ENCODE results near the gene XYLT1. TPM values are rescaled to one million over a fixed set of nuclear protein-coding genes. Genes with fewer than 3 reads are reported as not detected.

The XYLT1 gene
- total RNA-seq, 1 experiment from 2014 or later, result 12.5 TPM

GRCh38 chr16:17301184-17301583, 169.6 kb downstream of the XYLT1 start:
- Histone ChIP-seq H3K4me1 (peaks cover 45% of the 10 kb centered on the region), H3K27me3 (replicated peaks; ENCODE audit: control insufficient read depth, insufficient read depth, low read length) (no peaks in the 10 kb centered on the region), H3K4me3 (ENCODE audit: low read depth, low read length) (no peak overlapping the region), H3K9me3 (no peaks in the 10 kb centered on the region), H3K36me3 (ENCODE audit: control insufficient read depth, insufficient read depth, low read length) (no peaks in the 10 kb centered on the region)
- TF ChIP-seq CTCF (IDR thresholded peaks at IDR 0.05; ENCODE audit: insufficient read depth in 1 of 2, low read depth in 1 of 2, low read length in 1 of 2, severe bottlenecking in 1 of 2, unreplicated experiment in 1 of 2), result no peak
- no peak overlapping the region for H3K4me3 Mint-ChIP-seq (ENCODE audit: unreplicated experiment)
- intact Hi-C loops (cut with micrococcal nuclease; ENCODE audit: unreplicated experiment), result loop anchor here (10.0 kb wide), 1 partner anchor 164 kb away; no protein-coding TSS in a partner anchor
- no peaks in the 10 kb centered on the region for H3K36me3 Mint-ChIP-seq (ENCODE audit: insufficient read depth, unreplicated experiment)
- H3K27ac Mint-ChIP-seq (ENCODE audit: unreplicated experiment), result no peak overlapping the region
- ChIA-PET POLR2A (no interaction called here), CTCF (no interaction called here)
- no peak for DNase-seq
- H3K27me3 Mint-ChIP-seq (ENCODE audit: insufficient read depth, unreplicated experiment), result no peaks in the 10 kb centered on the region
- BruUV-seq (replicated peaks), result no TSS peak
- no peaks in the 10 kb centered on the region for H3K9me3 Mint-ChIP-seq (ENCODE audit: unreplicated experiment)
- H3K4me1 Mint-ChIP-seq (ENCODE audit: low read depth, unreplicated experiment), result peaks cover 25% of the 10 kb centered on the region

GRCh38 chr16:17299790-17300189, 171.0 kb downstream of the XYLT1 start:
- Mint-ChIP-seq H3K36me3 (ENCODE audit: insufficient read depth, unreplicated experiment) (no peaks in the 10 kb centered on the region), H3K27ac (ENCODE audit: unreplicated experiment) (no peak overlapping the region), H3K4me3 (ENCODE audit: unreplicated experiment) (no peak overlapping the region), H3K4me1 (ENCODE audit: low read depth, unreplicated experiment) (peaks cover 20% of the 10 kb centered on the region), H3K9me3 (ENCODE audit: unreplicated experiment) (no peaks in the 10 kb centered on the region), H3K27me3 (ENCODE audit: insufficient read depth, unreplicated experiment) (no peaks in the 10 kb centered on the region)
- no peak for DNase-seq
- Histone ChIP-seq H3K27me3 (replicated peaks; ENCODE audit: control insufficient read depth, insufficient read depth, low read length) (no peaks in the 10 kb centered on the region), H3K9me3 (no peaks in the 10 kb centered on the region), H3K4me1 (peaks cover 33% of the 10 kb centered on the region), H3K36me3 (ENCODE audit: control insufficient read depth, insufficient read depth, low read length) (no peaks in the 10 kb centered on the region), H3K4me3 (ENCODE audit: low read depth, low read length) (no peak overlapping the region)
- intact Hi-C loops (cut with micrococcal nuclease; ENCODE audit: unreplicated experiment), result loop anchor here (10.0 kb wide), 1 partner anchor 165 kb away; no protein-coding TSS in a partner anchor
- TF ChIP-seq CTCF (IDR thresholded peaks at IDR 0.05; ENCODE audit: insufficient read depth in 1 of 2, low read depth in 1 of 2, low read length in 1 of 2, severe bottlenecking in 1 of 2, unreplicated experiment in 1 of 2), result no peak
- ChIA-PET CTCF (interaction anchor here (0.9 kb wide), 1 partner anchor 168 kb away, joined by 3 read pairs; no protein-coding TSS in a partner anchor), POLR2A (no interaction called here)
- no TSS peak for BruUV-seq (replicated peaks)

GRCh38 chr16:17298238-17298637, 172.5 kb downstream of the XYLT1 start:
- ChIA-PET POLR2A (no interaction called here), CTCF (no interaction called here)
- peaks cover 14% of the 10 kb centered on the region for H3K4me1 Mint-ChIP-seq (ENCODE audit: low read depth, unreplicated experiment)
- no peaks in the 10 kb centered on the region for H3K9me3 Mint-ChIP-seq (ENCODE audit: unreplicated experiment)
- H3K4me3 ChIP-seq (ENCODE audit: low read depth, low read length), result no peak overlapping the region
- intact Hi-C loops (cut with micrococcal nuclease; ENCODE audit: unreplicated experiment), result no loop called here
- BruUV-seq (replicated peaks), result no TSS peak
- no peaks in the 10 kb centered on the region for H3K27me3 Mint-ChIP-seq (ENCODE audit: insufficient read depth, unreplicated experiment)
- H3K4me1 ChIP-seq, result peaks cover 20% of the 10 kb centered on the region
- H3K36me3 ChIP-seq (ENCODE audit: control insufficient read depth, insufficient read depth, low read length), result no peaks in the 10 kb centered on the region
- no peak for DNase-seq
- no peaks in the 10 kb centered on the region for H3K27me3 ChIP-seq (replicated peaks; ENCODE audit: control insufficient read depth, insufficient read depth, low read length)
- TF ChIP-seq CTCF (IDR thresholded peaks at IDR 0.05; ENCODE audit: insufficient read depth in 1 of 2, low read depth in 1 of 2, low read length in 1 of 2, severe bottlenecking in 1 of 2, unreplicated experiment in 1 of 2), result no peak
- no peaks in the 10 kb centered on the region for H3K9me3 ChIP-seq
- no peak overlapping the region for H3K27ac Mint-ChIP-seq (ENCODE audit: unreplicated experiment)
- no peak overlapping the region for H3K4me3 Mint-ChIP-seq (ENCODE audit: unreplicated experiment)
- H3K36me3 Mint-ChIP-seq (ENCODE audit: insufficient read depth, unreplicated experiment), result no peaks in the 10 kb centered on the region
